ENCODE results near the gene ARHGAP35.

- TF ChIP-seq POLR2A (IDR thresholded peaks at IDR 0.05) (no peak), CTCF (IDR thresholded peaks at IDR 0.05 in 8 of 11, conservative IDR thresholded peaks at IDR 0.05 in 3 of 11) (no peak)
These were observed 42.0 kb upstream of the ARHGAP35 start for GRCh38 chr19:46818812-46819211.
